A549 (cell line): ENCODE measurements around the gene CDYL.

Experiments used
- EP300 ChIP-seq, 2 experiments: fragments of >200 bp; sonication (Bioruptor Twin); formaldehyde crosslinking; IDR thresholded peaks; 2 replicates in 1 of 2; 3 replicates in 1 of 2; pipeline ENCODE4 v1.6.1; 2016 to 2017
- POLR2A ChIP-seq: IDR thresholded peaks from 2 replicates; pipeline ENCODE4 v1.6.1; 2012; ENCODE audit warnings: mild to moderate bottlenecking, low read length
- SMC3 ChIP-seq: fragments of >200 bp; sonication (Bioruptor Twin); formaldehyde crosslinking; IDR thresholded peaks from 3 replicates; pipeline ENCODE4 v1.6.1; 2018; ENCODE audit warnings: inconsistent platforms
- SREBF2 ChIP-seq: fragments of 450-650 bp; IDR thresholded peaks from 2 replicates; pipeline ENCODE4 v1.6.1; 2014; ENCODE audit warnings: mild to moderate bottlenecking, moderate library complexity
- TF ChIP-seq, protein P1 (sequence below): fragments of >200 bp; sonication (Bioruptor Twin); formaldehyde crosslinking; IDR thresholded peaks from 3 replicates; pipeline ENCODE4 v1.5.1; 2016
- TF ChIP-seq, protein P2 (sequence below): IDR thresholded peaks from 2 replicates; pipeline ENCODE4 v1.6.1; 2012

DNA sequence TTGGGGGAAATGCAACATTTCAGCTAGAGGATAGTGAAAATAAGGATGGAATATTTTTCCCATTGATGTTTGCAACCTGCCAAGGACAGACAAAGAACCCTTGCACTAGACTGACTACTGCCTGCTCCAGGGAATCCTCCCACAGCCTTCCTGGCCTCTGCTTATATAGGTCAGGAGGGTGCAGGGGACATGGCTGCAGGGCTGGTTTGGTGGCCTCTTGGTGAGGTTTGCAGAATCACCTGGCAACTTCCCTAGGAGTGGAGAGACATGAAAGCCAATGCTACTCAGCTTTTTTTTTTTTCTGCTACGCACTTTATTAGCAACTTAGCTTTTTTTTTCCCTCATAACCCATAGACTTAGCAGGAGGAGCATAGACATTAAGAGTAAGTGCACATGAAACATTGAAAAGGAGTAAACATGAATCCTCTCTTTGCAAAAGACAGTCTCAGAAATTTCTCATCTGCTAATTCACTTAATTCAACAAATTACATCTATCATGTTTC, 39.8 kb upstream of the CDYL start:
- no peak for TF ChIP-seq POLR2A
- TF ChIP-seq EP300 (IDR thresholded peaks at IDR 0.05): no peak
- TF ChIP-seq, protein P1, sequence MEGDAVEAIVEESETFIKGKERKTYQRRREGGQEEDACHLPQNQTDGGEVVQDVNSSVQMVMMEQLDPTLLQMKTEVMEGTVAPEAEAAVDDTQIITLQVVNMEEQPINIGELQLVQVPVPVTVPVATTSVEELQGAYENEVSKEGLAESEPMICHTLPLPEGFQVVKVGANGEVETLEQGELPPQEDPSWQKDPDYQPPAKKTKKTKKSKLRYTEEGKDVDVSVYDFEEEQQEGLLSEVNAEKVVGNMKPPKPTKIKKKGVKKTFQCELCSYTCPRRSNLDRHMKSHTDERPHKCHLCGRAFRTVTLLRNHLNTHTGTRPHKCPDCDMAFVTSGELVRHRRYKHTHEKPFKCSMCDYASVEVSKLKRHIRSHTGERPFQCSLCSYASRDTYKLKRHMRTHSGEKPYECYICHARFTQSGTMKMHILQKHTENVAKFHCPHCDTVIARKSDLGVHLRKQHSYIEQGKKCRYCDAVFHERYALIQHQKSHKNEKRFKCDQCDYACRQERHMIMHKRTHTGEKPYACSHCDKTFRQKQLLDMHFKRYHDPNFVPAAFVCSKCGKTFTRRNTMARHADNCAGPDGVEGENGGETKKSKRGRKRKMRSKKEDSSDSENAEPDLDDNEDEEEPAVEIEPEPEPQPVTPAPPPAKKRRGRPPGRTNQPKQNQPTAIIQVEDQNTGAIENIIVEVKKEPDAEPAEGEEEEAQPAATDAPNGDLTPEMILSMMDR: no peak
- TF ChIP-seq, protein P2, sequence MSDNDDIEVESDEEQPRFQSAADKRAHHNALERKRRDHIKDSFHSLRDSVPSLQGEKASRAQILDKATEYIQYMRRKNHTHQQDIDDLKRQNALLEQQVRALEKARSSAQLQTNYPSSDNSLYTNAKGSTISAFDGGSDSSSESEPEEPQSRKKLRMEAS: no peak
- TF ChIP-seq SREBF2: no peak
- TF ChIP-seq SMC3: no peak
